Measurements from ENCODE around the gene NELL2. TPM values are rescaled to one million over a fixed set of nuclear protein-coding genes. Genes with fewer than 3 reads are reported as not detected.

NELL2 gene
- total and polyA plus RNA-seq, 7 donors = 0.17 to 1.8 (median 0.30) TPM; not detected in 3

- TF ChIP-seq, protein P1, sequence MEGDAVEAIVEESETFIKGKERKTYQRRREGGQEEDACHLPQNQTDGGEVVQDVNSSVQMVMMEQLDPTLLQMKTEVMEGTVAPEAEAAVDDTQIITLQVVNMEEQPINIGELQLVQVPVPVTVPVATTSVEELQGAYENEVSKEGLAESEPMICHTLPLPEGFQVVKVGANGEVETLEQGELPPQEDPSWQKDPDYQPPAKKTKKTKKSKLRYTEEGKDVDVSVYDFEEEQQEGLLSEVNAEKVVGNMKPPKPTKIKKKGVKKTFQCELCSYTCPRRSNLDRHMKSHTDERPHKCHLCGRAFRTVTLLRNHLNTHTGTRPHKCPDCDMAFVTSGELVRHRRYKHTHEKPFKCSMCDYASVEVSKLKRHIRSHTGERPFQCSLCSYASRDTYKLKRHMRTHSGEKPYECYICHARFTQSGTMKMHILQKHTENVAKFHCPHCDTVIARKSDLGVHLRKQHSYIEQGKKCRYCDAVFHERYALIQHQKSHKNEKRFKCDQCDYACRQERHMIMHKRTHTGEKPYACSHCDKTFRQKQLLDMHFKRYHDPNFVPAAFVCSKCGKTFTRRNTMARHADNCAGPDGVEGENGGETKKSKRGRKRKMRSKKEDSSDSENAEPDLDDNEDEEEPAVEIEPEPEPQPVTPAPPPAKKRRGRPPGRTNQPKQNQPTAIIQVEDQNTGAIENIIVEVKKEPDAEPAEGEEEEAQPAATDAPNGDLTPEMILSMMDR (IDR thresholded peaks at IDR 0.05) = no peak
- 85 to 86% (median 86%) methylated on average over 4 of the region's 4 CpGs for WGBS, 3 donors
- ATAC-seq = no peak
- Histone ChIP-seq H3K27me3 (ENCODE audit: insufficient read depth in 3 of 3, low read length in 2 of 3) (no peaks in the 10 kb centered on the region), H3K4me1 (no peaks in the 10 kb centered on the region), H3K36me3 (ENCODE audit: insufficient read depth in 1 of 2, low read depth in 1 of 2) (no peaks in the 10 kb centered on the region), H3K27ac (no peak overlapping the region), H3K4me3 (no peak overlapping the region), H3K9me3 (no peaks in the 10 kb centered on the region)
- intact Hi-C loops (cut with DNase I) = no loop called here
- no peak for DNase-seq
Observed at GRCh38 chr12:44858226-44858855, 17.8 kb downstream of the NELL2 start.

GRCh38 chr12:44852483-44852882 is 23.6 kb downstream of the NELL2 start:
- TF ChIP-seq, protein P1 (IDR thresholded peaks at IDR 0.05) = no peak
- DNase-seq (no peak), ATAC-seq (no peak)
- intact Hi-C loops (cut with DNase I) = no loop called here
- H3K27me3 ChIP-seq (ENCODE audit: insufficient read depth in 3 of 3, low read length in 2 of 3) = peaks cover 0 to 2% (median 0%) of the 10 kb centered on the region in 3 donors
- no peaks in the 10 kb centered on the region for H3K36me3 ChIP-seq (ENCODE audit: insufficient read depth in 1 of 2, low read depth in 1 of 2)
- H3K27ac ChIP-seq = no peak overlapping the region
- no peaks in the 10 kb centered on the region for H3K4me1 ChIP-seq
- WGBS, 3 donors = 22 to 37% (median 29%) methylated on average over 2 of the region's 2 CpGs
- no peaks in the 10 kb centered on the region for H3K9me3 ChIP-seq
- no peak overlapping the region for H3K4me3 ChIP-seq

- ATAC-seq (no peak), DNase-seq (no peak)
- 31 to 53% (median 46%) methylated on average over 3 of the region's 3 CpGs for WGBS, 3 donors
Observed at GRCh38 chr12:44851586-44851985, 24.5 kb downstream of the NELL2 start.

DNA sequence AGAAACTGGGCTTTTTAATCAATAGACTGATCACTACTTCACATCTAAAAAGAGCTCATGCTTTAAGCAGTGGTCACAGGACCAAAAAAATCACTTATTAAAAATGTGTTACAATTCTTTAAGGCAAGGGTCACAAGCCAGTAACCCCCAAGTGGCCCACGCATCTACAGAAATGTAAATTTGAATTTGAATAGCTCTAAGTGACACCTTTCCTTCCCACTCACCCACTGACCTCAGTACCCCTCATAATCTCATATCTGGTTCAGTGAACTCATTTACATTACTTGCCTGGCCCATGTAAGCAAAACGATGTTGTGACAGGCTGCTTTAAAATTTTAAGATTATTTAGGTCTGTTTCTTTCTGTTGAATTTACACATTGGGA is 27.4 kb downstream of the NELL2 start:
- Histone ChIP-seq H3K4me3 (no peak overlapping the region), H3K9me3 (no peaks in the 10 kb centered on the region), H3K27ac (no peak overlapping the region), H3K27me3 (ENCODE audit: insufficient read depth in 3 of 3, low read length in 2 of 3) (peaks cover 0 to 2% (median 0%) of the 10 kb centered on the region in 3 donors), H3K36me3 (ENCODE audit: insufficient read depth in 1 of 2, low read depth in 1 of 2) (no peaks in the 10 kb centered on the region), H3K4me1 (no peaks in the 10 kb centered on the region)
- 63 to 69% (median 69%) methylated on average over 2 of the region's 2 CpGs for WGBS, 3 donors
- DNase-seq (no peak), ATAC-seq (no peak)
- TF ChIP-seq, protein P1 (IDR thresholded peaks at IDR 0.05) = no peak
- intact Hi-C loops (cut with DNase I) = no loop called here

More at GRCh38 chr12:44851586-44851985, 24.5 kb downstream of the NELL2 start:
- intact Hi-C loops (cut with DNase I) = no loop called here
- Histone ChIP-seq H3K4me1 (no peaks in the 10 kb centered on the region), H3K27ac (no peak overlapping the region), H3K9me3 (no peaks in the 10 kb centered on the region), H3K27me3 (ENCODE audit: insufficient read depth in 3 of 3, low read length in 2 of 3) (peaks cover 0 to 2% (median 0%) of the 10 kb centered on the region in 3 donors), H3K4me3 (no peak overlapping the region), H3K36me3 (ENCODE audit: insufficient read depth in 1 of 2, low read depth in 1 of 2) (no peaks in the 10 kb centered on the region)
- TF ChIP-seq, protein P1 (IDR thresholded peaks at IDR 0.05) = no peak
